ENCODE results near the gene PLA2G5. TPM values are rescaled to one million over a fixed set of nuclear protein-coding genes. Genes with fewer than 3 reads are reported as not detected.

Gene PLA2G5
- polyA plus RNA-seq, 1 experiment = not detected

DNA sequence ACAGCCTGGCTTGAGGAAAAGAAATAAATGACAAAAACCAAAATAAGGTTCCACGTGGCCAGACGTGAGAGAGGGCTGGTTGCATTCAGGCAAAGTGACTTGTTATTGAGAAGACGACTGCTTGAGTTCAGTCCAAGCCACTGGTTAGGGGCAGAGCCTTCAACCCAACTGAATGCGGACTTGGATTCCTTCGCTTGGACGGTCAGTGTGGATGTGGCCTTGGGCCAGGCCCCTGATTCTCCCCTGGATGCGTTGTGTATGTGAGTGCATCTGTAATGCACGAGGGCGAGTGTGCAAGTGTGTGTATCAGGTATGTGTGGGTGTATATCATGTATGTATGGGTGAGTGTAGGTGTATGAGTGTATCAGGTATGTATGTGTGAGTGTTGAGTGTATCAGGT lies 71.0 kb downstream of the PLA2G5 start:
- DNase-seq (ENCODE audit: low read depth, low spot score) = no peak
- POLR2A ChIA-PET = no interaction called here
- TF ChIP-seq, protein P1, sequence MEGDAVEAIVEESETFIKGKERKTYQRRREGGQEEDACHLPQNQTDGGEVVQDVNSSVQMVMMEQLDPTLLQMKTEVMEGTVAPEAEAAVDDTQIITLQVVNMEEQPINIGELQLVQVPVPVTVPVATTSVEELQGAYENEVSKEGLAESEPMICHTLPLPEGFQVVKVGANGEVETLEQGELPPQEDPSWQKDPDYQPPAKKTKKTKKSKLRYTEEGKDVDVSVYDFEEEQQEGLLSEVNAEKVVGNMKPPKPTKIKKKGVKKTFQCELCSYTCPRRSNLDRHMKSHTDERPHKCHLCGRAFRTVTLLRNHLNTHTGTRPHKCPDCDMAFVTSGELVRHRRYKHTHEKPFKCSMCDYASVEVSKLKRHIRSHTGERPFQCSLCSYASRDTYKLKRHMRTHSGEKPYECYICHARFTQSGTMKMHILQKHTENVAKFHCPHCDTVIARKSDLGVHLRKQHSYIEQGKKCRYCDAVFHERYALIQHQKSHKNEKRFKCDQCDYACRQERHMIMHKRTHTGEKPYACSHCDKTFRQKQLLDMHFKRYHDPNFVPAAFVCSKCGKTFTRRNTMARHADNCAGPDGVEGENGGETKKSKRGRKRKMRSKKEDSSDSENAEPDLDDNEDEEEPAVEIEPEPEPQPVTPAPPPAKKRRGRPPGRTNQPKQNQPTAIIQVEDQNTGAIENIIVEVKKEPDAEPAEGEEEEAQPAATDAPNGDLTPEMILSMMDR (IDR thresholded peaks at IDR 0.05; ENCODE audit: low read depth, low read length) = no peak

DNA sequence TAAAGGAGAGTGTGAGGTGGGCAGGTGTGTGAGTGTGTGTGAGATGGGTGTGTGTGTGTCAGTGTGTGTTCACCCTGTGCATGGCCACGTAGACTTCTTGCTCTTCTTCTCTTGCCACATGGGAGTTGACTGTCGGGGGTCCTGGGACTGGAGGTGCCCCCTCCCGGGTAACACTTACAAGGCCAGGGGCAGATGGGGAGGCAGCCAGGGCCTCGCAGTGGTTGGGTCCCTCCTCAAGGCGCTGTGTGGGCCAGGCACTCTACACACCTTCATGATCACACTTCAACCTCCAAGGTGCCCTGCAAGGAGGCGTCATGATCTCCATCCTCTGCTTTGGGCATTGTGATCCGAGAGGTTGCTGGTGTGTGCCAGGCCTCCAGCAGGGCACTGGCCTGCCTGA lies 71.5 kb downstream of the PLA2G5 start:
- Histone ChIP-seq H3K9me3 (ENCODE audit: control insufficient read depth, insufficient read depth, low read length) (no peaks in the 10 kb centered on the region; the same call in 1 of the 2 replicates), H3K27ac (ENCODE audit: low read depth, low read length) (no peak overlapping the region), H3K4me3 (ENCODE audit: low read depth, low read length) (no peak overlapping the region), H3K27me3 (ENCODE audit: control insufficient read depth, insufficient read depth, low read length) (peaks cover 32% of the 10 kb centered on the region)
- TF ChIP-seq, protein P1 (IDR thresholded peaks at IDR 0.05; ENCODE audit: low read depth, low read length) = no peak
- ChIA-PET CTCF (no interaction called here), POLR2A (no interaction called here)
- no peak for DNase-seq (ENCODE audit: low read depth, low spot score)

More for the DNA sequence above, 71.0 kb downstream of the PLA2G5 start:
- Histone ChIP-seq H3K9me3 (ENCODE audit: control insufficient read depth, insufficient read depth, low read length) (no peaks in the 10 kb centered on the region; the same call in 1 of the 2 replicates), H3K27me3 (ENCODE audit: control insufficient read depth, insufficient read depth, low read length) (peaks cover 32% of the 10 kb centered on the region), H3K27ac (ENCODE audit: low read depth, low read length) (no peak overlapping the region), H3K4me3 (ENCODE audit: low read depth, low read length) (no peak overlapping the region)
- CTCF ChIA-PET = no interaction called here

Other genes with a start within 250 kb of the PLA2G5 start
- gene OTUD3, start 187.8 kb upstream of the PLA2G5 start, polyA plus RNA-seq (2011; rRNA removed) = 3.9 and 4.8 TPM in 2 replicates
- not detected in 2 replicates for gene PLA2G2E, start 146.6 kb upstream of the PLA2G5 start, polyA plus RNA-seq (2011; rRNA removed)
- gene PLA2G2A, start 90.6 kb upstream of the PLA2G5 start, polyA plus RNA-seq (2011; rRNA removed) = not detected in 2 replicates
- not detected in 2 replicates for gene PLA2G2D, start 49.3 kb downstream of the PLA2G5 start, polyA plus RNA-seq (2011; rRNA removed)
- not detected in 2 replicates for gene PLA2G2F, start 69.1 kb downstream of the PLA2G5 start, polyA plus RNA-seq (2011; rRNA removed)
- not detected in 2 replicates for gene UBXN10, start 115.9 kb downstream of the PLA2G5 start, polyA plus RNA-seq (2011; rRNA removed)
- not detected in 2 replicates for gene PLA2G2C, start 116.3 kb downstream of the PLA2G5 start, polyA plus RNA-seq (2011; rRNA removed)
- not detected in 2 replicates for gene VWA5B1, start 220.7 kb downstream of the PLA2G5 start, polyA plus RNA-seq (2011; rRNA removed)